Measurements from ENCODE around the gene ZPBP2.
"Not testable (repeated sequence)": the region's sequence is repeated elsewhere in the genome, so short reads cannot be mapped to it uniquely, and the experiment has no call there.

Gene ZPBP2

DNA sequence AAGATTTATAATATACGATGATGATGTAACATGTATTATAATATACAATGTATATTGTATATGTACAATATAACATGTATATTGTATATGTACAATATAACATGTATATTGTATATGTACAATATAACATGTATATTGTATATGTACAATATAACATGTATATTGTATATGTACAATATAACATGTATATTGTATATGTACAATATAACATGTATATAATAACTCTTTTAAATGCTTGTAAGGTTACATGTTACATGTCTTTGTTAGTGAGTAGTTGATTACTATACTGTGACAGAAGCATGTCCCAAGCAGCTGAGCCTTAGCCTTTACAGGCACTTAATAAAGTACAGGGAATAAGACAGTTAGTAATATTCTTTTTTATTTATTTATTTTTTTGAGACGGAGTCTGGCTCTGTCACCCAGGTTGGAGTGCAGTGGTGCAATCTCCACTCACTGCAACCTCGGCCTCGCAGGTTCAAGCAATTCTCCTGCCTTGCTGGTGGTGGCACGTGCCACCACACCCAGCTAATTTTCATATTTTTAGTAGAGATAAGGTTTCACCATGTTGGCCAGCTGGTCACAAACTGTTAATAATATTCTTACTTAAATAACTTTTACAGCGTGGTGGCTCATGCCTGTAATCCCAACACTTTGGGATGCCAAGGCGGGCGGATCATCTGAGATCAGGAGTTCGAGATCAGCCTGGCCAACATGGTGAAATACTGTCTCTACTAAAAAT lies 11.9 kb upstream of the ZPBP2 start:
- not testable (repeated sequence) for DNase-seq (ENCODE audit: low read depth in 3 of 3)

- no peak for DNase-seq (ENCODE audit: low read depth in 3 of 3)
These were observed 6.8 kb upstream of the ZPBP2 start for GRCh38 chr17:39861235-39861634.

GRCh38 chr17:39863244-39863917 lies 4.6 kb upstream of the ZPBP2 start:
- no peak for DNase-seq (ENCODE audit: low read depth in 3 of 3)

GRCh38 chr17:39863918-39864746 lies 3.9 kb upstream of the ZPBP2 start, which contains the start of gene IKZF3:
Gene IKZF3 (minus strand): TSS chr17:39864312. CDS start chr17:39864126, 186 bp downstream.
- peak; percentile 72 to 78 (median 73) for DNase-seq (ENCODE audit: low read depth in 3 of 3)

GRCh38 chr17:39866013-39866730 lies 1.8 kb upstream of the ZPBP2 start:
- no peak for DNase-seq (ENCODE audit: low read depth in 3 of 3)

DNA sequence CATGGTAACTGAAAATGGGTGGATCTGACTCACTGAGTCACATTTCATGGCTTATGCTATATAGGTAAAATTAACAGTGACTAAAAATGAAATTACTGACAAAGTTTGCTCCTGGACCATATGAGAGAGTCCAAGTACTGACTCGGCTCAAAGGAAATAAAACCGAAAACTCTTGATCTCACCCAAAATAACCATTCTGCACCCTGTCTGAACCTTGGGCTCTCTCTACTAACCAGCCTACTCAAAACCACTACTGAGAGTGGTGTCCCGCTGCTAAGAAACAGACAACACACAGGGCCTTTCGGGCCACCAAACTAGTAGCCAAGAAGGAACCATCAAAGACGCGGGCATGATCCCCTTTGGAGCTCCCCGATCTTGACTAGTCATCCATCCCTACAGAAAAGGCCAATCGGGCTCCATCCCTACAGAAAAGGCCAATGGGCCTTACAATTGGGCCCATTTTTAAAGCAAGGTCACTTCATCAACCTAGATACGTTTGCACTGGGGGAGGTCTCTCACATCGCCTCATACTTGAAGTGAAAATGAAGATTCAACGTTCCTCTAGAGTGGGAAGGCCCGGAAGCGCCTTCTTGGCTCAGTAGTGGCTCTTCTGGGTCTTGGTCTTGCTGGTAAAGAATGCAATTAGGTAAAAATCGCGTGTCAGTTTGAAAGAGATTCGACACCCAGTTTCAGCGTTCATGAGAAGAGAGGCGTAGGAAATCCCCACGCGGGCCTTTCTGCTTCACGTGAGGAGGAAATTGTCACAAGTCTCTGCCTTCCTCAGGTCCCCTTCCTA lies 720 bp upstream of the ZPBP2 start:
- DNase-seq (ENCODE audit: low read depth in 3 of 3) = peak in 2 of 3 donors; percentile 44 to 50

- DNase-seq (ENCODE audit: low read depth in 3 of 3) = no peak
These were observed 546 bp downstream of the ZPBP2 start for GRCh38 chr17:39868554-39868942.

GRCh38 chr17:39870776-39871175 lies 2.8 kb downstream of the ZPBP2 start:
- DNase-seq (ENCODE audit: low read depth in 3 of 3) = no peak

DNA sequence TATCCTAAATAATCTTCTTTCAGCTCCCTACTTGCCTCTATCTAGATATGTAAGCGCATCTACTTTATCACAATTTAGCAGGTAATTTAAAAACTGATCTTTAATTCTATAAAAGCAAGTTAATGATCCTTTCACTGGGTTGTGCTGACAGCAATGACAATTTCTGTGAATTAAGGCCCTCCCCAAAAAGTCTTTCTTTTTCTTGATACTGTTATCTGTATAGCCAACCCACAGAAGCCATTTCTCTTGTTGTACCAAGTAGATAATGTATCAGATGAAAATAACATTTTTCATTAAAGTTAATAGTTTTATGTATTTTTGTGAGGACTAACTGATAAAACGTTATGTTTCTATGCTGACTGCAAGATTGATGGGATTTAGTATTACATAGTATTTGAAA lies 3.8 kb downstream of the ZPBP2 start:
- DNase-seq (ENCODE audit: low read depth in 3 of 3) = no peak

DNA sequence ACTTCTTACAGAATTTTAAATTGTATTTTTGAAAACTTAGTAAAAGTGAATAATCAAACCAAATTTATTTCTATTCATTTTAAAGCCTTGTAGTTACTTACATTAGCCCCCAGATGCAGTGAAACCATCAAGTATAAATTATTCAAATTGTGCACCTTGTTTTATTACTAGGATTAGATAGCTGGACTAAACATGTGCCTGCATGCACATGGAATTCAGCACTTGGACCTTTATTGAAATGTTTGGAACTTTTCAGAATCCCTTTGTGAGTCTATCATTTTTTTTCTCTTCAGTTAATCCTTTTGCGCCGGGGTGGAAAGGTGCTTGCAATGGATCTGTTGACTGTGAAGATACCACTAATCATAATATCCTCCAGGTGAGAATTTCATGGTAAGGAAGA lies 4.7 kb downstream of the ZPBP2 start:
- DNase-seq (ENCODE audit: low read depth in 3 of 3) = no peak

GRCh38 chr17:39886102-39886501 lies 18.1 kb downstream of the ZPBP2 start:
- not testable (repeated sequence) for DNase-seq (ENCODE audit: low read depth in 3 of 3)

- no peak for DNase-seq (ENCODE audit: low read depth in 3 of 3)
These were observed 19.1 kb downstream of the ZPBP2 start for GRCh38 chr17:39887078-39887477.

- no peak for DNase-seq (ENCODE audit: low read depth in 3 of 3)
These were observed 21.2 kb downstream of the ZPBP2 start for GRCh38 chr17:39889200-39889599.

- DNase-seq (ENCODE audit: low read depth in 3 of 3) = no peak
These were observed 26.8 kb downstream of the ZPBP2 start for GRCh38 chr17:39894681-39895376.

GRCh38 chr17:39898088-39898487 lies 30.1 kb downstream of the ZPBP2 start:
- DNase-seq (ENCODE audit: low read depth in 3 of 3) = no peak

GRCh38 chr17:39899215-39899614 lies 31.2 kb downstream of the ZPBP2 start:
- no peak for DNase-seq (ENCODE audit: low read depth in 3 of 3)

DNA sequence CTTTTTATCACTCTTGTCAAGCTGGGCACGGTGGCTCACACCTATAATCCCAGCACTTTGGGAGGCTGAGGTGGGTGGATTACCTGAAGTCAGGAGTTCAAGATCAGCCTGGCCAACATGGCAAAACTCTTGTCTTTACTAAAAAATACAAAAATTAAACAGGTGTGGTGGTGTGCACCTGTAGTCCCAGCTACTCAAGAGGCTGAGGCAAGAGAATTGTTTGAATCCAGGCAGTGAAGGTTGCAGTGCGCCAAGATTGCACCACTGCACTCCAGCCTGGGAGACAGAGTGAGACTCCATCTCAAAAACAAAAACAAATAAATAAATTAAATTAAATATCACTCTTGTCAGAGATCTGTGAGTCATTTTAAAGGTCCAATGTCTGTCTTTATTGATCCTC lies 34.0 kb downstream of the ZPBP2 start:
- not testable (repeated sequence) for DNase-seq (ENCODE audit: low read depth in 3 of 3)

- no peak for DNase-seq (ENCODE audit: low read depth in 3 of 3)
These were observed 35.3 kb downstream of the ZPBP2 start for GRCh38 chr17:39903158-39903884.

DNA sequence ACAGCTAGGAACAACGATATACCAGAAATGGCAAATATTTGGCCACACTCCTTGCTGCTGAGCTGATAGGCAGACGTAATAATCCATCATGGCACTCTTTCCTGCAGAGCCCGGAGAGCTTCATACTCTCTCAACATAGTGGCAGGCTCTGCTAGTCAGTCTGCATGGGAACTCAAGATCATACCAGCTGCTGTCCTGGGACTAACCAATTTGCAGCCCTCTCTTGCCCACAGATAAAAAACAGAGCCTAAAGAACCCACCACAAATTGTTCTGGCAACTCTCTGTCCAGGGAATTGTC lies 36.9 kb downstream of the ZPBP2 start:
- no peak for DNase-seq (ENCODE audit: low read depth in 3 of 3)

All from stimulated activated CD4-positive, alpha-beta T cell treated with anti-CD3 and anti-CD28 coated beads, TNF-alpha, amount 100 ng/mL, for 48 hours (primary cell).